Islet of Langerhans (tissue), 1 donor: ENCODE results near the gene TNRC6B.
"Not testable (repeated sequence)": the region's sequence is repeated elsewhere in the genome, so short reads cannot be mapped to it uniquely, and the experiment has no call there.

ENCODE experiments used
- FAIRE-seq: peaks from one replicate; lab custom pipeline; 2011; peaks lifted over from hg19 to GRCh38; lab: Jason Lieb, UNC

TNRC6B gene

GRCh38 chr22:40374567-40374966 lies 196.8 kb downstream of the TNRC6B start:
- FAIRE-seq, result no peak

DNA sequence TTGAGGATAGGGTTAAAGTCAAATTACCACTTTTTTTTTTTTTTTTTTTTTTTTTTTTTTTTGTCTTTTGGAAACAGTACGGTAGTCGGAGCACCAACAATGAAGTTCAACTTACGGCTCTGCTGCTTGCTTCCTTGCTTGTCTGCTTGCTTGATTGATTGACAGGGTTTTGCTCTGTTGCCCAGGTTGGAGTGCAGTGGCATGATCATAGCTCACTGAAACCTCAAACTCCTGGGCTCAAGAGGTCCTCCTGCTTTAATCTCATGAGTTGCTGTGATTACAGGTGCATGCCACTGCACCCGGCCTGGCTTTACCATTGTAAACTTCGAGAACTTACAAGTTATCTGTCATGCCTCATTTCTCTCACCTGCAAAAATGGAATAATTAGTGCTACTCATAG lies 198.4 kb downstream of the TNRC6B start:
- no peak for FAIRE-seq

- FAIRE-seq, result no peak
These were observed 200.2 kb downstream of the TNRC6B start for GRCh38 chr22:40377931-40378330.

DNA sequence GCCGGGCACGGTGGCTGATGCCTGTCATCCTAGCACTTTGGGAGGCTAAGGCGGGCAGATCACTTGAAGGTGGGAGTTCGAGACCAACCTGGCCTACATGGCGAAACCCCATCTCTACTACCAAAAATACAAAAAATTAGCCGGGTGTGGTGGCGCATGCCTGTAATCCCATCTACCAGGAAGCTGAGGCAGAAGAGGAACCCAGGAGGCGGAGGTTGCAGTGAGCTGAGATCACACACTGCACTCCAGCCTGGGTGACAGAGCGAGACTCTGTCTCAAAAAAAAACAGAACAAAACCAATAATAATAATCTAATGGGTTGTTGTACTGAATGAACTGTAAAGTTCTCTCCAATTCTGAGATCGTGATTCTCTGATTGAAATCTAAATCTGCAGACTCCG lies 200.7 kb downstream of the TNRC6B start:
- FAIRE-seq, result not testable (repeated sequence)

DNA sequence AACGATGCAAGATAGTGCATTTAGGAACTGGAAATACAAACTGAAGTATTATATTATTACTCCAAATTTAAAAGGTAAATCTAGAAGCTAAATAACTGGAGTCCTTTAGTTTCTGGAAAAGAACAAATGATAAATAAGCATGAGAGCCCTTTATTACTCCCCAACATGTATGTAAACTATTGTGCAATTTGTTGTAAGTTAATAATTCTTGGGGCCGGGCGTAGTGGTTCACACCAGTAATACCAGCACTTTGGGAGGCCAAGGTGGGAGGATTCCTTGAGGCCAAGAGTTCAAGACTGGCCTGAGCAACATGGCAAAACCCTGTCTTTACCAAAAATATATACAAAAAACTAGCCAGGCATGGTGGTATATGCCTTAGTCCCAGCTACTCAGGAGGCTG lies 203.7 kb downstream of the TNRC6B start:
- FAIRE-seq, result no peak

DNA sequence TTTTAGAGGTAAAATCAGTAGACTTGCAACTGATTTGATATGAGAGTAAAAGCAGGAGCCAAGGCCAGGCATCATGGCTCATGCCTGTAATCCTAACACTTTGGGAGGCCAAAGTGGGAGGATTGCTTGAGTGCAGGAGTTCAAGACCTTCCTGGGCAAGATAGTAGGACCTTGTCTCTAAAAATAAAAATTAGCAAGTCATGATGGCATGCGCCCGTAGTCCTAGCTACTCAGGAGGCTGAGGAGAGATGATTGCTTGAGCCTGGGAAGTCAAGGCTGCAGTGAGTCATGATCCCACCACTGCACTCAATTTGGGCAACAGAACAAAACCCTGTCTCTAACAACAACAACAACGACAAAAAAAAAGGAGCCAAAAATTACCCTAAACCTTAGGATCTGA lies 206.2 kb downstream of the TNRC6B start:
- FAIRE-seq, result no peak

GRCh38 chr22:40385036-40385782 lies 207.5 kb downstream of the TNRC6B start:
- no peak for FAIRE-seq
